Stomach (tissue), 9 donors: Measurements from ENCODE around the gene ARHGAP21. TPM values are rescaled to one million over a fixed set of nuclear protein-coding genes. Genes with fewer than 3 reads are reported as not detected.

ENCODE experiments used
- DNase-seq, 2 donors: peaks; one replicate each; pipeline versions ENCODE4 v3.0.0 to v3.0.0-alpha.2; 2013 to 2019
- H3K27ac ChIP-seq, 5 donors: fragments of 200-600 bp in 4 of 5; sonication (generic) in 4 of 5; one replicate each; pipeline ENCODE4 v1.5.1; 2013 to 2019; ENCODE audit warnings: mild to moderate bottlenecking in 1 of 5, moderate library complexity in 1 of 5
- H3K27me3 ChIP-seq, 3 donors: fragments of 200-600 bp; sonication (generic); one replicate each; pipeline ENCODE4 v1.5.1; 2017 to 2019; ENCODE audit warnings: mixed run types in 1 of 3
- H3K36me3 ChIP-seq, 4 donors: fragments of 200-600 bp; sonication (generic); 1 replicate in 3 of 4; 2 replicates in 1 of 4; pipeline ENCODE4 v1.5.1; 2016 to 2019
- H3K4me1 ChIP-seq, 4 donors: fragments of 200-600 bp; sonication (generic); one replicate each; pipeline ENCODE4 v1.5.1; 2016 to 2019
- H3K4me3 ChIP-seq, 4 donors: fragments of 200-600 bp; sonication (generic) in 3 of 4; one replicate each; pipeline ENCODE4 v1.5.1; 2016 to 2019; ENCODE audit warnings: mild to moderate bottlenecking in 1 of 4
- H3K9me3 ChIP-seq, 4 donors: fragments of 200-600 bp; sonication (generic); one replicate each; pipeline ENCODE4 v1.5.1; 2016 to 2019
- CTCF ChIP-seq, 7 experiments: fragments of 450-650 bp in 4 of 7; fragments of 200-600 bp in 3 of 7; sonication (generic) in 3 of 7; IDR thresholded peaks; one replicate each; pipeline ENCODE4 v1.5.1; 2016 to 2019; ENCODE audit warnings: antibody characterized with exemption in 7 of 7, control low read depth in 2 of 7, mild to moderate bottlenecking in 1 of 7
- EP300 ChIP-seq: sonication (generic); formaldehyde crosslinking; IDR thresholded peaks from one replicate; pipeline ENCODE4 v1.6.1; 2017; ENCODE audit warnings: antibody characterized with exemption
- POLR2A ChIP-seq, 4 donors: fragments of 450-650 bp; IDR thresholded peaks; one replicate each; pipeline ENCODE4 v1.6.1; 2016; ENCODE audit warnings: antibody characterized with exemption in 4 of 4, control low read depth in 2 of 4, mild to moderate bottlenecking in 1 of 4, moderate library complexity in 1 of 4
- POLR2AphosphoS5 ChIP-seq, 3 donors: sonication (generic); formaldehyde crosslinking; IDR thresholded peaks; one replicate each; pipeline ENCODE4 v1.6.1; 2016; ENCODE audit warnings: antibody characterized with exemption in 3 of 3
- WGBS, 5 donors: extraction: QIAGEN DNeasy Blood & Tissue Kit in 3 of 5; methylation state at CpG; one replicate each; pipeline versions ENCODE4 v1.1.5 to v1.1.7; 2013 to 2018; 5-methylcytosine and 5-hydroxymethylcytosine counted together
- intact Hi-C: fragments of 100-400 bp; cut with DNase I; formaldehyde crosslinking; loops from one replicate; pipeline ENCODE4 v1.15.1; 2023; ENCODE audit warnings: low total_unique reads
- polyA plus RNA-seq, 3 donors: library from polyadenylated mRNA; stranded (reverse); fragments of 200-250 nt; gene quantifications; one replicate each; pipeline ENCODE4 v1.2.3, GENCODE V29; 2013
- total RNA-seq, 5 donors: library from RNA; depleted of rRNA; stranded (reverse); fragments of >200 nt; gene quantifications; one replicate each; pipeline versions ENCODE4 v1.1.0 to v1.2.3, GENCODE V29; 2014 to 2016
- donor health status: healthy with polysubstance abuse.
- donor health status: Bipolar disorder and iron deficiency.
- donor health status: healthy.

ARHGAP21 gene
- total and polyA plus RNA-seq, 8 donors = 12.7 to 166 (median 52.8) TPM

GRCh38 chr10:24652381-24652957 lies 71.2 kb downstream of the ARHGAP21 start:
- Histone ChIP-seq H3K36me3 (no peaks in the 10 kb centered on the region), H3K27me3 (no peaks in the 10 kb centered on the region), H3K9me3 (no peaks in the 10 kb centered on the region), H3K27ac (no peak overlapping the region), H3K4me1 (peaks cover 0 to 8% (median 0%) of the 10 kb centered on the region in 4 donors), H3K4me3 (no peak overlapping the region)
- TF ChIP-seq POLR2A (IDR thresholded peaks at IDR 0.05) = no peak
- no peak for TF ChIP-seq EP300
- no peak for TF ChIP-seq CTCF (IDR thresholded peaks at IDR 0.05)
- no peak for TF ChIP-seq POLR2AphosphoS5 (IDR thresholded peaks at IDR 0.05)
- WGBS, 5 donors = 88 to 98% (median 94%) methylated on average over 4 of the region's 4 CpGs
- no peak for DNase-seq
- intact Hi-C loops = no loop called here

- no peak for DNase-seq
- H3K4me1 ChIP-seq = peaks cover 0 to 8% (median 0%) of the 10 kb centered on the region in 4 donors
- WGBS, 5 donors = 73 to 79% (median 76%) methylated on average over 2 of the region's 2 CpGs
- intact Hi-C loops = no loop called here
- H3K9me3 ChIP-seq = no peaks in the 10 kb centered on the region
- no peaks in the 10 kb centered on the region for H3K36me3 ChIP-seq
- no peak overlapping the region for H3K27ac ChIP-seq
- H3K4me3 ChIP-seq = no peak overlapping the region
- no peaks in the 10 kb centered on the region for H3K27me3 ChIP-seq
- TF ChIP-seq POLR2AphosphoS5 (IDR thresholded peaks at IDR 0.05) (no peak), EP300 (no peak), CTCF (IDR thresholded peaks at IDR 0.05) (no peak), POLR2A (IDR thresholded peaks at IDR 0.05) (no peak)
Measured at GRCh38 chr10:24651923-24652322, 71.8 kb downstream of the ARHGAP21 start.

- no peak for TF ChIP-seq CTCF (IDR thresholded peaks at IDR 0.05)
- TF ChIP-seq POLR2A (IDR thresholded peaks at IDR 0.05) = no peak
- TF ChIP-seq POLR2AphosphoS5 (IDR thresholded peaks at IDR 0.05) = no peak
Measured at GRCh38 chr10:24650669-24651391, 72.9 kb downstream of the ARHGAP21 start.

GRCh38 chr10:24645784-24646183 lies 77.9 kb downstream of the ARHGAP21 start:
- no peak overlapping the region for H3K27ac ChIP-seq
- peaks cover 0 to 34% (median 16%) of the 10 kb centered on the region in 4 donors for H3K4me1 ChIP-seq
- H3K36me3 ChIP-seq = no peaks in the 10 kb centered on the region
- no peak overlapping the region for H3K4me3 ChIP-seq
- no peaks in the 10 kb centered on the region for H3K27me3 ChIP-seq
- H3K9me3 ChIP-seq = no peaks in the 10 kb centered on the region
- TF ChIP-seq POLR2AphosphoS5 (IDR thresholded peaks at IDR 0.05) (peak in 1 of 3 donors; percentile 18), EP300 (no peak), CTCF (IDR thresholded peaks at IDR 0.05) (no peak), POLR2A (IDR thresholded peaks at IDR 0.05) (no peak)
- peak in 1 of 2 donors; percentile 40 for DNase-seq
- intact Hi-C loops = loop anchor here (10.0 kb wide), 2 partner anchors 79 to 429 kb away; partner anchors contain the start of gene ARHGAP21

More at GRCh38 chr10:24650669-24651391, 72.9 kb downstream of the ARHGAP21 start:
- Histone ChIP-seq H3K36me3 (no peaks in the 10 kb centered on the region), H3K4me1 (peaks cover 0 to 14% (median 3%) of the 10 kb centered on the region in 4 donors), H3K9me3 (no peaks in the 10 kb centered on the region), H3K27me3 (no peaks in the 10 kb centered on the region), H3K27ac (no peak overlapping the region), H3K4me3 (no peak overlapping the region)
- WGBS, 5 donors = 80 to 96% (median 93%) methylated on average over 4 of the region's 4 CpGs
- intact Hi-C loops = no loop called here
- no peak for DNase-seq
